Endothelial cell of umbilical vein (primary cell): ENCODE results near the gene RAI1.

Source experiments
- CTCF ChIP-seq, 2 donors: IDR thresholded peaks; 1 replicate in 1 of 2; 2 replicates in 1 of 2; pipeline ENCODE4 v1.5.1; 2011; ENCODE audit warnings: low read length in 2 of 2, mild to moderate bottlenecking in 2 of 2, moderate library complexity in 2 of 2, control low read depth in 1 of 2, inconsistent platforms in 1 of 2, low read depth in 1 of 2; ENCODE audit not compliant: insufficient read depth in 1 of 2; ENCODE audit errors: extremely low read depth in 1 of 2
- FOS ChIP-seq: IDR thresholded peaks from 2 replicates; pipeline ENCODE4 v1.6.1; 2011; ENCODE audit warnings: mild to moderate bottlenecking, low read length, moderate library complexity, borderline replicate concordance; ENCODE audit not compliant: insufficient read depth
- POLR2A ChIP-seq: IDR thresholded peaks from 2 replicates; pipeline ENCODE4 v1.6.1; 2012; ENCODE audit warnings: low read depth, mild to moderate bottlenecking, control low read depth, low read length

- TF ChIP-seq CTCF (IDR thresholded peaks at IDR 0.05; ENCODE audit: extremely low read depth in 1 of 2, insufficient read depth in 1 of 2, low read depth in 1 of 2, low read length in 2 of 2), result no peak
- TF ChIP-seq POLR2A, result no peak
- no peak for TF ChIP-seq FOS
These were observed 141.4 kb downstream of the RAI1 start for GRCh38 chr17:17822616-17823015.
